GM18502 (cell line): ENCODE results near the gene SNTB2.
"Not testable (repeated sequence)": the region's sequence is repeated elsewhere in the genome, so short reads cannot be mapped to it uniquely, and the experiment has no call there.

Experiments used
- ATAC-seq: cut with Tn5 transposase; IDR thresholded peaks from one replicate; pipeline ENCODE4 v1.9.1; 2021; ENCODE audit warnings: mild to moderate bottlenecking; ENCODE audit not compliant: unreplicated experiment, poor library complexity

Gene SNTB2

DNA sequence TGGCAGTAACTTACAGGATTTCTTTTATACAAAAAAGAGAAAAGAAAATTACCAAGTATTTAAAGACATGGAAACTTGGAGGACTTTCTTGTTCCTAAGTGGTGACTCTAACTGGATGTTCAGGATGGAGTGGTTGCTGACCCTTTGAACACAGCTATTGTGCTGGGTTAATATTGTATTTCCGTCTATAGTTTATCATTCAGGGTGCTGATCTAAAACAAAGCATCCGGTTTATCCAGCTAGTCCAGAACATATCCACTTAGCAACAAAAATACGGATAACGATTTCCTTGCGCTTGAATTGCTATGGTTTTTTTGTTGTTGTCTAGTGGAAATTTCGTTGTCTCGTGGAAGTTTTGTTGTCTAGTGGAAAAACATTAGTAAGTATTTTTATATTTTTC lies 38.2 kb downstream of the SNTB2 start:
- no peak for ATAC-seq

DNA sequence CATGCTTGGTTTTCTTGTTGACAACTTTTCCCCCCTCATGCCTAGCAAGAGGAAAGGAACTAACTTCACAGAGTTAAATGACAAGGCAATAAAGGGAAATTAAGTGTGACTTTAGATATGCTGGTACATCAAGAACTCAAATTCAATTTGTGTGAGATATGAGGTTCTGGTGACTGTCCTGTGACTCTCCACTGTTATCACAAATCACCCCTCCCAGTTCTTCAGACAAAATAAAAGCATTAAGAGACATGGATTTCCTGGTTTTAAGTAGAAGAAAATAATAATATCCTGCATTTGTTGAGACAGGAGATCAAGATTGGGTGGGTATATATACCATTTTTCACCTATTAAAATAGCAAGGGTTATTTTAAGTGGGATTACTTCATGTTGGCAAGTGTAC lies 46.2 kb downstream of the SNTB2 start:
- ATAC-seq: no peak

DNA sequence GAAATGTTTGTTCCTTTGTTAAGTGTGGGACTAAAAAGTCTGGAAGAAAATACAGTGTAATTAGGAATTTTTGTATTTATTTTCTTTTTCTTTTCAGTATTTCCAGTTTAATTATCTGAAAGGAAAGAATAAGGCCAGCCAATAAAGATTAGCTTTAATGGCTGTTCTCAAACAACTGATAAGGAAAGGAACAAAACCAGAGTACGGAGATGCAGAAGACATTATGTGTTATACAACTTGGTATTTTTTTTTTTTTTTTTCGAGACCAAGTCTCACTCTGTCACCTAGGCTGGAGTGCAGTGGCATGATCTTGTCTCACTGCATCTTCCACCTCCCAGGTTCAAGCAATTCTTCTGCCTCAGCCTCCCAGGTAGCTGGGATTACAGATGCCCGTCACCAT lies 47.5 kb downstream of the SNTB2 start:
- ATAC-seq: no peak

DNA sequence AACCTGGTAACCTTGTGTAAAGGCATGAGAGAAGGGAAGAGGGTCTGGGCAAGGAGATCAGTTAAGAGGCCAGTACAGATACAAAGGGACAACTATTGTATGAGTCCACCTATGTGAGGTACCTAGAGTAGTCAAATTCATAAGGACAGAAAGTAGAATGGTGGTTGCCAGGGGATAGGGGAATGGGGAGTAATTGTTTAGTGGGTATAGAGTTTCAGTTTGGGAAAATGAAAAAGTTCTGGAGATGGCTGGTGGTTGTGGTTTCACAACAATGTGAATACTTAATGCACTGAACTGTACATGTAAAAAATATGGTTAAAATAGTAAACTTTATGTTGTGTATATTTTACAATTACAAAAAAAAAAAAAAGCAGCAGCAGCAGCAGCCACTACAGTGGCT lies 49.4 kb downstream of the SNTB2 start:
- ATAC-seq: no peak

DNA sequence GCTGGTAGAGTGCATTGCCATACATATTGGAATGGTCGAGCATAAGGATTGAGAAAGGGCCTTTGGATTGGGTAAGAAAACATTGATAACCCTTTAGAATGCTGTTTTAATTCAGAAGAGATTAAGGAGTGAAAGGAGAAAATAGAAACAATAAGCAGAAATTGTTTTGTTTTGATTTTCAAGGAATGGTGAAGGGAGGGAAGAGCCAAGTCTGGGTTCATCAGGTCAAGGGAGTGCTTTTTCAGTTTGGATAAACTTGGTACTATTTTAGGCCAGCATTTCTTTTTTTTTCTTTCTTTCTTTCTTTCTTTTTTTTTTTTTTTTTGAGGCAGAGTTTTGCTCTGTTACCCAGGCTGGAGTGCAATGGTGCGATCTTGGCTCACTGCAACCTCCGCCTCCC lies 50.3 kb downstream of the SNTB2 start:
- no peak for ATAC-seq

DNA sequence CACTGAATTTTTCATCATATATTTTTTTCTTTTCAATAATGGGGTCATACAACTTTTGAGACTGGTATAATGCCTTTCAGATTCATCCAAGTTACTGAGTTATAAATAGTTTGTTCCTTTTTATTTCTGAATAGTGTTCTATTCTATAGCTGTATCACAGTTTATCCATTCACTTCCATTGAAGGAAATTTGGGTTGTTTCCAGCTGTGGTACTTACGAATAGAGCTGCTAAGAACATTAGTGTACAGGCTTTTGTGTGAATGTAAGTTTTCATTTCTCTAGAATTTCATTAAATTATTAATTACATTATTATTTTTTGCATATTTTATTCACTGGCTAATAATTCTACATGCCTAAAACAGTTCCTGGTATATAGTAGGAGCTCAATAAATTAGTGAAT lies 52.9 kb downstream of the SNTB2 start:
- no peak for ATAC-seq

GRCh38 chr16:69240331-69240730 lies 53.4 kb downstream of the SNTB2 start:
- no peak for ATAC-seq

DNA sequence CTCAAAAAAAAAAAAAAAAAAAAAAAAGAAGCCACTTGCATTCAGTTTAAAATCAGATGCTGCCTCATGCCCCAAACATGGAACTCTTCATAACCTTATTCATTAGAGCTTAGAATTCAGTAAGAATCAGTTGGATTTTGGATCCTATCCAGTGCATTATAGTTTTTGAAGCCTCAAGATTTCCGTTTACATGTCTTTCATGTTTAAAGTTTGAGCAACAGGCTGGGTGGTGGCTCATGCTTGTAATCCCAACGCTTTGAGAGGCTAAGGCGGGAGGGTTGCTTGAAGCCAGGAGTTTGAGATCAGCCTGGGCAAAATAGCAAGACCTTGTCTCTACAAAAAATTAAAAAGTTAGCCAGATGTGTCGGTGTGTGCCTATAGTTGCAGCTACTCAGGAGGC lies 55.0 kb downstream of the SNTB2 start:
- ATAC-seq: no peak

DNA sequence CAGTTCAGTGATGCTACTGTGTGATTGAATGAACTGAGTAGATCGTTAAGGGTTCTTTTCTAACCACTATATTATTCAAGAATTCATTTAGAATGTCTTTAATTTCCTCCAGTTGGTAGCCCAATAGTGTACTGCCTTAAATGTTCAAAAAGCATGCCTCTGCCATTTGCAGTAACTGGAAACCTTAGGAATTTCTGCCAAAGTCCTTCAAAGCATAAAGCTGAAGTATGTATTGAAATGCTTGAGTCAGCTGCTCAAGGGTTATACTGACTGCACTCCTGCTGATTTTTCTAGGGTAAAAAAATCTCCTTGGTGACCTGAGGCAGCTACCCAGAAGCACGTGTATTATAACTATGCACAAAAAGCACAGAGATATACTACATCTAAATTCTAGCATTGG lies 56.5 kb downstream of the SNTB2 start:
- no peak for ATAC-seq

DNA sequence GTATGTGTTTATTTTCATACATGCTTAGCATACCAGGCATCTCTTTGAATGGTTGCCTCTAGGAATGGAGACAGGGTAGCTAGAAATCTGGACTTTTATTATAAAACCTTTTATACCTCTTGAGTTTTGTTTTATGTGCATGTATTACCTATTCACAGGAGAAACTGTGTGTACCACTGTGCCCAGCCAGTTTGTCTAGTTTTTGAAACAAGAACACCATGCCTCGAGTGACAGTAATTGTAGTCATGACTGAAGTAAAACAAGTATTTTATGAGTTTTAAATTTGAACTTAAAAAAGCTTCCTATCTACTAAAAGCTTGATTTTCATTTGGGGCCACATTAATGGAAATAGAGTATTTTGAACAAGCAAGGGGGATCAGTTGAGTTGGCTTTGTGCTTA lies 57.4 kb downstream of the SNTB2 start:
- no peak for ATAC-seq

DNA sequence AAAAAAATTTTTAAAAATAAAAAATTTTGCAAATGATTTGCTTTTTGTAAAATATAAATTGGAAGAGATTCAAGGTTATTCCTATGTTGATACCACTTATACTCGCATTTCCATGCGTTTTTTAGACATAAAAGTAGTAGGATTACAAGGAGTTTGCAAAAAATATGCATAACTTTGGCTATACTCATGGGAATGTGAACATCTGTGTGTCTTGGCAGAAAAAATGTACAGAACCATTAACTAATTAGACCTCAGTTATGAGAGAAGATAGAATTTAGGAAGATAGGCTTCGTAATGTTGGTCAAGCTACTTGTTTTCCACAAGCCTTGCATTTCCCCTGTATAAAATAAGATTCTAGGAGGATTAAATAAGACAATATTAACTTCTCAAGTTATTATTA lies 63.1 kb downstream of the SNTB2 start:
- no peak for ATAC-seq

DNA sequence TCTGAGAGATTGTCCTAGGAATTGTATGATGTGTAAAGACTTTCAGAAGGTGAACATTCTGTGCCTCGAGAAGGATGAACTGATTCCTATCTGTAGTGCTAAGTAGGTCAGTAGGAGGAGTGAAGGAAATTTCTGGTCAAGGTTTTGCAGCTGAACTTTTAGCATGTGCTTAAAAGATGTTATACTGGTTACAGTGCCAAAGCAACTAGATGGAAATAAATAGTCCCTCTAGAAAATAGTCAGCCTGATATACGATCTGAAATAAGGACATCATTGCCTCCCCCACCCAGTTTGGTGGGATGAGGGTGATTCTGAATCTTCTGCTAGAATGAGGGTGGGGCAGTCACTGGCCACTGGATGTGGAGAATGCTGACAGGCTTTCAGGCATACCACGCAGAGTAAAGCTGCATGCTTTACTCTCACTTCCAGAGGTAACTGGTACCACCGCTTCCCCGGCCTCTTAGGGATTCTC lies 66.9 kb downstream of the SNTB2 start:
- no peak for ATAC-seq

DNA sequence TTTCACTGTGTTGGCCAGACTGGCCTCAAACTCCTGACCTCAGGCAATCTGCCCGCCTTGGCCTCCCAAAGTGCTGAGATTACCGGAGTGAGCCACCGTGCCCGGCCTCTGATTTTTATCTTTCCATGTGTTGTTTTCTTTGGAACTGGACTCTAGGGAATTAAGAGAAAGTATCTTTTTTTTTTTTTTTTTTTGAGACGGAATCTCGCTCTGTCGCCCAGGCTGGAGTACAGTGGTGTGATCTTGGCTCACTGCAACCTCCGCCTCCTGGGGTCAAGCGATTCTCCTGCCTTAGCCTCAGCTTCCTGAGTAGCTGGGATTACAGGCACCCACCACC lies 72.4 kb downstream of the SNTB2 start:
- not testable (repeated sequence) for ATAC-seq

DNA sequence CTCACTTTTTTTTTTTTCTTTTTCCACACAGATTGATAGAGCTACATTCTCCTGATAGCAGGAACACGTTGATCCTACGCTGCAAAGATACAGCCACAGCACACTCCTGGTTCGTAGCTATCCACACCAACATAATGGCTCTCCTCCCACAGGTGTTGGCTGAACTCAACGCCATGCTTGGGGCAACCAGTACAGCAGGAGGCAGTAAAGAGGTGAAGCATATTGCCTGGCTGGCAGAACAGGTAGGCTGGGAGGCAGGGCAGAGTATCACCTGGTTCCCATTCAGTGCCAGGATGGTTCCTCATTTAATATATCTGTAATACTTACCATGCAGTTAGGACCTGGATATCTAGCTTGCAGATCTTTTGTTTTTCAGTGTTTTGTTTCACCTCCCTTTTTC lies 73.1 kb downstream of the SNTB2 start:
- ATAC-seq: no peak

GRCh38 chr16:69260506-69260905 lies 73.5 kb downstream of the SNTB2 start:
- no peak for ATAC-seq

DNA sequence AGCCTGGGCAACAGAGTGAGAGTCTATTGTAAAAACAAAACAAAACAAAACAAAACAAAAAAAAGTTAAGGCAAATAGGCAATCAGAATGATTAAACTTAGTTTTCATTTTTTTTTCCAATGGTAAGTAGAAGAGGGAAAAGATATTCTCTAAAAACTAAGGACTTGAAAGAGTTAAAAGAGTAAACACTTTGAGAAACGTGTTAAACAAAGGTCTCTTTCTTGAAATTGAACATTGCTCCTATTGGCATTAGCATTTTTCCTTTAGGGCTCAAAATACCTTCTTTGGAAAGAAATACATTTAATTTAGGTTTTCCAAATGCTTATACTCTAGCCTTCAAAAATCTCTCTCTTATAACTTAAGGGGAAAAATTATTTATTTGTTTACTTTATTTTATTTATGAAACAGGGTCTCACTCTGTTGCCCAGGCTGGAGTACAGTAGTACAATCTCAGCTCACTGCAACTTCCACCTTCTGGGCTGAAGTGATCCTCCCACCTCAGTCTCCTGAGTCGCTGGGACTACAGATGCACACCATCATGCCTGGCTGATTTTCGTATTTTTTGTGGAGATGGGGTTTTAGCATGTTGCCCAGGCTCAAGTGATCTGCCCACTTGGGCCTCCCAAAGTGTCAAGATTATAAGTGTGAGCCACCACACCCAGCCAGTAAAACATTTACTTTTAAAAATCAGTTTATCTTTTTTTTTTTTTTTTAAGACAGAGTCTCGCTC lies 79.5 kb downstream of the SNTB2 start:
- no peak for ATAC-seq

- ATAC-seq: no peak
These were observed 80.7 kb downstream of the SNTB2 start for GRCh38 chr16:69267633-69268032.

DNA sequence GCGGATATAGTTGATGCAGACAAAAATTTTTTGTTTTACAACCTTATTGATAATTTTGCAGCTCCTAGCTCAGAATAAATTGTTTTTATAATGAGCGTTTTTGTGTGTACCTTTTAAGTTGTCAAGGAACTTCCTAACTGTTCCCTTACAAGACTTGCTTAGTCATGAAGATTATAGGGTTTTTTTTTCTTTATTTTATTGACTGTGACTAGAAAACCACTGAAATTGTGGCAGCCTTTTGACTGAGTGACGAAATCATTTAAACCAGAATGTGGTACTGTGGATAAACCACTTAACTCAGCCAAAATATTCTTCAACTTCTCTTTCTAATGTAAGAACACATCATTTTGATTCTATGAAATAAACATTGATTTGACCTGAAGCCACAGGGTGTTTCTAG lies 83.4 kb downstream of the SNTB2 start:
- no peak for ATAC-seq

DNA sequence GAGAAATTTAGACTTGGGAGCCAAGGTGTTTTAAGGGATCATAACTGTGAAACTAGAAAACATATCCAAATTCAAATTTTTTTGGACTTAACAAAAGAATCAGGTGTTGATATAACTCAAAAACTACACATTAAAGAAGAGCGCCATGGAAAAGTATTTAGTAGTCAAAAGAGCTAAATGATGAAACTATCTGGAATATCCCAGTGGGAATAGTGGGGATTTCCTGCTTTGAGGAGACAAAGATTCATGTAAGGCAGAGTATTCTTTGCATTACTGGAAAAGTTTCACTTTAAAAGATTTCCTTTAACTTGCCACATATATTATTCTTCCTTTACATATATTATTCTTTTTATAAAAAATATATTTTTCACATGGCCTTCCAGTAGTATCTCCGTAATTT lies 83.9 kb downstream of the SNTB2 start:
- ATAC-seq: no peak

DNA sequence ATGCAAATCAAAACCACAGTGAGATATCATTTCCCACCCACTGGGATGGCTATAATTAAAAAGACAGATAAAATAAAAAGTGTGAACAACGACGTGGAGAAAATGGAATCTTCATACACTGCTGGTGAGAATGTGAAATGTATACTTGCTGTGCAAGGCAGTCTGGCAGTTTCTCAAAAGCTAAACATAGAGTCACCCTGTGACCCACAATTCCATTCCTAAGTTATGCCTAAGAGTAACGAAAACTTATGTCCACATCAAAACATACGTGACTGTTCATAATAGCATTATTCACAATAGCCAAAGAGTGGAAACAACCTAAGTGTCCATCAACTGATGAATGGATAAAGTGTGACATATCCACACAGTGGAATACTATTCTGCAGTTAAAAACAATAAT lies 86.0 kb downstream of the SNTB2 start:
- no peak for ATAC-seq

DNA sequence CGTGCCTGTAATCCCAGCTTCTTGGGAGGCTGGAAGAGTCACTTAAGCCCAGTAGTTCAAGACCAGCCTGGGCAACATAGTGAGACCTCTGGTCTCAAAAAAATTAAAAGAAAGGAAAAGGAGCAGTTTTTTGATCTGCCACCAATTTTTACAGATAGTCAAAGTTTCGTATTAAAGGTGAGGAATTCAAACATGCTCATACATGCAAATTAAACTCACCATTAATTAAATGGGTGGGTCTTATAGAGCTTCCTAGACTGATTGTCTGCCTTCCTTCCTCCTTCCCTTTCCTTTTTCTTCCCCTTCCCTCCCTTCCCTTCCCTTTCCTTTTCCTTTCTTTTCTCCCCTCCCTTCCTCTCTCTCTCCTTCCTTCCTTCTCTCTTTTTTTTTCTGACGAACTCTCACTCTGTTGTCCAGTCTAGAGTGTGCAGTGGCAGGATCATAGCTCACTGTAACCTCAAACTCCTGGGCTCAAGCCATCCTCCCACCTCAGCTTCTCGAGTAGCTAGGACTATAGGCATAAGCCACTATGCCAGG lies 87.8 kb downstream of the SNTB2 start:
- no peak for ATAC-seq
